ENCODE results near the gene ANKFY1.

The ANKFY1 gene, protein sequence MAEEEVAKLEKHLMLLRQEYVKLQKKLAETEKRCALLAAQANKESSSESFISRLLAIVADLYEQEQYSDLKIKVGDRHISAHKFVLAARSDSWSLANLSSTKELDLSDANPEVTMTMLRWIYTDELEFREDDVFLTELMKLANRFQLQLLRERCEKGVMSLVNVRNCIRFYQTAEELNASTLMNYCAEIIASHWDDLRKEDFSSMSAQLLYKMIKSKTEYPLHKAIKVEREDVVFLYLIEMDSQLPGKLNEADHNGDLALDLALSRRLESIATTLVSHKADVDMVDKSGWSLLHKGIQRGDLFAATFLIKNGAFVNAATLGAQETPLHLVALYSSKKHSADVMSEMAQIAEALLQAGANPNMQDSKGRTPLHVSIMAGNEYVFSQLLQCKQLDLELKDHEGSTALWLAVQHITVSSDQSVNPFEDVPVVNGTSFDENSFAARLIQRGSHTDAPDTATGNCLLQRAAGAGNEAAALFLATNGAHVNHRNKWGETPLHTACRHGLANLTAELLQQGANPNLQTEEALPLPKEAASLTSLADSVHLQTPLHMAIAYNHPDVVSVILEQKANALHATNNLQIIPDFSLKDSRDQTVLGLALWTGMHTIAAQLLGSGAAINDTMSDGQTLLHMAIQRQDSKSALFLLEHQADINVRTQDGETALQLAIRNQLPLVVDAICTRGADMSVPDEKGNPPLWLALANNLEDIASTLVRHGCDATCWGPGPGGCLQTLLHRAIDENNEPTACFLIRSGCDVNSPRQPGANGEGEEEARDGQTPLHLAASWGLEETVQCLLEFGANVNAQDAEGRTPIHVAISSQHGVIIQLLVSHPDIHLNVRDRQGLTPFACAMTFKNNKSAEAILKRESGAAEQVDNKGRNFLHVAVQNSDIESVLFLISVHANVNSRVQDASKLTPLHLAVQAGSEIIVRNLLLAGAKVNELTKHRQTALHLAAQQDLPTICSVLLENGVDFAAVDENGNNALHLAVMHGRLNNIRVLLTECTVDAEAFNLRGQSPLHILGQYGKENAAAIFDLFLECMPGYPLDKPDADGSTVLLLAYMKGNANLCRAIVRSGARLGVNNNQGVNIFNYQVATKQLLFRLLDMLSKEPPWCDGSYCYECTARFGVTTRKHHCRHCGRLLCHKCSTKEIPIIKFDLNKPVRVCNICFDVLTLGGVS

DNA sequence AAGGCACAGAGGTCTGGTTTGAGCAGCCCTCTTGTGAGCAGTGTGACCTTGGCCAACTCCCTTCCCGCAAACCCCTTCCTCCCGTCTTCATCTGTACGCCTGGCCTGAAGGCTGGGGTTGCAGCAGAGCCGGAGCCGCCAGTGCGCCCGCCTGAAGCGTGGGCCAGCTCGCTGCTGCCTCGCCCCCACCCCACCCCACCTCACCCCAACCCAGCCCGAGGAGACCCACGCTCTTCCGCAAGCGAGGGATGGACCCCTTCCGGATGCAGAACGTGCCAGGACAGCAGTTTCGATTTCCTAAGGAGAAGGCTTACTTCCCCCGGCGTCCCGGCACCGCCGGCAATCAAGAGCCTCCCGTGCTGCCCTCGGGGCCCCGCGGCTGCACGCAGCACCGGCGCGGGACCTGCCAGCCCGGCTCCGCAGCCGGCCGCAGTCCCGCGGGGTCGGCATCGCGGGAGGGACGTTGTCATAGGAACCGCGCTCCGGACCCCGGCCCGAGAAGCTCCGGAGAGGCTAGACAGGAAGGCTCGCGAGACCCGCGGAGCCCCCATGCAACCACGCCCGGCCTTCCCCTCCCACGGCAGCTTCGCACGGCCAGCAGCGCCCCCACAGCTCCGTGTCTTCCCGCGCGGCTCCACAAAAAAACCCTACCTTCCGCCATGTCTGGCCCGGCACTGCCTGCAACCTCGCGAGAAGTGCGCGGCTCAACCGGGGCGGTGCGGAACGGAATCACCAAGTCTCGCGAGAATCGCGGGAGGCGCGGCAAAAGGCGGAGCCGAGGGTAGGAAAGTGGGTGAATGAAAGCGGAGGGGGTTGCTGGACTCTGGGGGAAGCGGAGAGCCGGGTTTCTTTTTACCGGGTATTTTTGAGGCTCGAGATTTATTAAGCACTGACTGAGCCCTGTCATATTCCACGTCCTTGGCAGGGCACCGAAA lies at the start of gene ANKFY1:
Gene ANKFY1 (minus strand): TSS at position 698 of the 934 bp plus-strand sequence. CDS start 38 bp downstream, at position 660.
- H3K4me1 Mint-ChIP-seq (ENCODE audit: low read depth), result peaks cover 31% of the 10 kb centered on the region
- H3K4me3 Mint-ChIP-seq, result peak within 1 kb of the TSS; percentile 91
- DNase-seq (ENCODE audit: low spot score), result peak; percentile 97
- H3K9me3 Mint-ChIP-seq, result peaks cover 7% of the 10 kb centered on the region
- H3K27me3 Mint-ChIP-seq (ENCODE audit: low read depth), result no peaks in the 10 kb centered on the region
- peaks cover 36% of the 10 kb centered on the region for H3K36me3 Mint-ChIP-seq (ENCODE audit: low read depth)
- peak within 1 kb of the TSS; percentile 90 for H3K27ac Mint-ChIP-seq

DNA sequence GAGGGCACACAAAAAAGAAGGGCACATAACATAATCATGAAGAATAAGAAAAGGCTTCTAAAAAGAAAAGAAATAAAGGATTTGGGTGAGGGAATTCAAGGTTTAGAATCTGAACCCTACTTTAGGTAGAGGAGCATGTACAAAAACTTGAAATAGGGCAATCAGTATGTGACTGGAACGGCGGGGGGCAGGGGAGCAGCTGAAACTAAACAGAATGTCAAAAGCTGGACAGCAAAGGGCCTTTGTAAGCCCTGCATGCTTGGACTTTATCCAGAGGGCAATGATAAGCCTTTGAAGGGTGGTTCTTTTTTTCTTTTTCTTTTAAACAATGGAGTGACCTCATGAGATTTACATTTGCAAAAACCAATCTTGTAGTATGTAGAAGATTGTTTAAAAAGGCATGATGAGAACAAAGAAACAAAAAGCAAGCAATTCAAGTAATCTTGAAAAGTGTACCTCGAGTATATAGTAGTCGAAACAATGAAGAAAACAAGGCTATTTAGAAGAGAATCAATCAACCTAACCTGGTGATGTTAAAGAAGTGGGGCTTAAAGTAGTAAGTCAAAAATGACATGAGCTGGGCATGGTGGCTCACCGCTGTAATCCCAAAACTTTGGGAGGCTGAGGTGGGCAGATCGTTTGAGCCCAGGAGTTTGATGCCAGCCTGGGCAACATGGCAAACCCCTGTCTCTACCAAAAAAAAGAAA lies 46.7 kb upstream of the ANKFY1 start:
- H3K27ac Mint-ChIP-seq, result peak overlapping the region; percentile 15
- H3K4me1 Mint-ChIP-seq (ENCODE audit: low read depth), result peaks cover 45% of the 10 kb centered on the region

DNA sequence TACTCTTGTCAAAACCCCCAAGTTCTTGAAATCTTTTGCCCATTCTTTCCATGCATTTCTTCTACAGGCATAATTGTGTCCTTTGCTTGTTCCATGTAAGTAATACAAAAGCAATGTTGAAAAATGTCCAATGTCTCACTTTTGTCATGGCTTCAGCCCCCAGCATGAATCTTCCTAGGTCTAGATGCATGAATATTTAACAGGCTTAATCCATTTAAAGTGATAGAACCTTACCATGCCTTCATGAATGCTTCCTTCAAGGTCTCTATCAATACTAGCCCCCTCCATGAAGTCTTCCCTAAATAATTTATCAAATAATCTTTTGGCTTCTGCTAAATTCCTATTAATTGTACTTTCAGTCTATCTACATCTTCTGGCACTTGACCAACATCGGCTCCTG lies 46.1 kb upstream of the ANKFY1 start:
- no peak for DNase-seq (ENCODE audit: low spot score)
- Mint-ChIP-seq H3K4me1 (ENCODE audit: low read depth) (peaks cover 44% of the 10 kb centered on the region), H3K27ac (no peak overlapping the region), H3K36me3 (ENCODE audit: low read depth) (peaks cover 10% of the 10 kb centered on the region), H3K27me3 (ENCODE audit: low read depth) (no peaks in the 10 kb centered on the region), H3K9me3 (no peaks in the 10 kb centered on the region), H3K4me3 (no peak overlapping the region)

More for the DNA sequence above, 46.7 kb upstream of the ANKFY1 start:
- Mint-ChIP-seq H3K9me3 (no peaks in the 10 kb centered on the region), H3K4me3 (no peak overlapping the region), H3K27me3 (ENCODE audit: low read depth) (no peaks in the 10 kb centered on the region), H3K36me3 (ENCODE audit: low read depth) (peaks cover 8% of the 10 kb centered on the region)
- no peak for DNase-seq (ENCODE audit: low spot score)

DNA sequence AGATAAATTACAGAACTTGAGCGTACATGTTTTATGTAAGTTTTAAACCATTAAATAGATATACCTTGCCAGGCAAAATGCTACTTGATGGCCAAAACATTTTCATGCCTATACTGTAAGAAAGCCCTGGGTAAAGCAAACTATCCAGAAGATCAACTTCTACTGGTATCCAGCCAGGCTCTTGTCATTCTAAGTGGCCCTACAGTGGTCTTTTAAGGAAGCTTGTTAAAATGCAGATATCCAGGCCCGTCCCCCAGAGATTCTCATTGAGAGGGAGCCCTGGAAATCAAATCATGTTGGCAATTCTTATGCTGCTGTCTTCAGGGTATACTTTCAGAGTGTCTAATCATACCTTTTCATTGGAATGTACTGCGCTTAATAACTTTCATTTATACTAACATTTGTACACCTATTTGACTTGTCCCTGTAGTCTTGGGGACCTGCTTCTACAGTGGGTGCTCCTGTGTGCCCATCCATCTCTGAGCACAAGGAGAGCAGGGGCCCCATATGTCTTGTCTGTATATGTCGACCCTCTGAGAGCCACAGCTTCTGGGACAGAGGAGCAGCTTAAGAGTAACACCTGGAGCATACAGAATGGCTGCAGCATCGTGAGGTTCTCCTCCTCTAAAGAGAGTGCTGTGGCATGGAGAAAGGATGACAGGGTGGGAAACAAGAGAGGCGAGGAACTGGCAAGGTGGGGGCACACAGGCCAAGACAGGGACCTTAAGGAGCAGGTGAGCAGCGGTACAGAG lies 43.6 kb upstream of the ANKFY1 start:
- Mint-ChIP-seq H3K36me3 (ENCODE audit: low read depth) (peaks cover 15% of the 10 kb centered on the region), H3K4me1 (ENCODE audit: low read depth) (peaks cover 26% of the 10 kb centered on the region), H3K27ac (peak overlapping the region; percentile 79), H3K27me3 (ENCODE audit: low read depth) (no peaks in the 10 kb centered on the region), H3K9me3 (no peaks in the 10 kb centered on the region), H3K4me3 (no peak overlapping the region)
- no peak for DNase-seq (ENCODE audit: low spot score)

DNA sequence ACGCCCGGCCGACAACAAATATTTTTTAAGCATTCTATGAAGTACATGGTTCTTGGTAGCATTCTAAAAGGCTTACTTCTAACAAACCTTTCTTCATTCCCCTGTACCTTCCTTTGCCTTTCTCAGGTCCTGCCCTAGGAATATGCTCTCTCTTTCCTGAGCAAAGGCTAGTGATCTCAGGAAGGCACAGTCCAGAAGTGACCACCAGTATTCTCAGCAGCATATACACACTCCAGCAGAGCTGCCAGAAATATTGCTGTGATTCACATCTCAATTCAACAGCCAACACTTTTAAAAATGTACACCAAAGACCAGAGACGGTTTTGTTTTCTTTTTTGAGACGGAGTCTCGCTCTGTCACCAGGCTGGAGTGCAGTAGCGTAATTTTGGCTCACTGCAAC lies 41.4 kb upstream of the ANKFY1 start:
- no peak for DNase-seq (ENCODE audit: low spot score)
- no peaks in the 10 kb centered on the region for H3K27me3 Mint-ChIP-seq (ENCODE audit: low read depth)
- H3K36me3 Mint-ChIP-seq (ENCODE audit: low read depth), result peaks cover 22% of the 10 kb centered on the region
- no peak overlapping the region for H3K4me3 Mint-ChIP-seq
- H3K4me1 Mint-ChIP-seq (ENCODE audit: low read depth), result peaks cover 18% of the 10 kb centered on the region
- H3K9me3 Mint-ChIP-seq, result no peaks in the 10 kb centered on the region
- H3K27ac Mint-ChIP-seq, result no peak overlapping the region

DNA sequence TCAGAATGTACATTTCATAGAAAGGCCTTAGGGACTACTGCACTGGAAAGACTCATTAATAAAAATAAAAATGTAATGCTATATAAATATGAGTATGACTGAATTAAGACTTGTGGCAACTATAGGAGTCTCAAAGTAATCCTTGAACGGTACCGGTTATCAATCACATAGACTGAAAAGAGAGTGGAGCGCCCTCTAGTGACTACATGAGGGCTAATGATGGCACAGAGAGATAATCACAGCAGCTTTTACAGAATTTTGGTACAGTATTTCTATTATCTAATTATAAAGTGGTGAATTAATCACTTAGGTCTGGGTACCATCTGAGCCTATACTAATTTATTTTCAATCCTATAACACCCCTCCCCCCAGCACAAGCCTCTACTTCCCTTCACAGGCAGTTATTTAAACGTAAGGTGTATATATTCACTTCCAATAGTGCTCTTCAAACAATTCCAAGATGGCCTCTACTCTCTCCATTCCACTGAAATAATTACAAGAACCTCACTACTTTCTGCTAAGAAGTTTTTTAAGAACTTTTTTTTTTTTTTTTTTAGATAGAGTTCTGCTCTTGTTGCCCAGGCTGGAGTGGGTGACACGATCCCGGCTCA lies 40.7 kb upstream of the ANKFY1 start:
- peaks cover 24% of the 10 kb centered on the region for H3K36me3 Mint-ChIP-seq (ENCODE audit: low read depth)
- peaks cover 12% of the 10 kb centered on the region for H3K4me1 Mint-ChIP-seq (ENCODE audit: low read depth)
- DNase-seq (ENCODE audit: low spot score), result peak; percentile 13
- H3K4me3 Mint-ChIP-seq, result no peak overlapping the region
- H3K27me3 Mint-ChIP-seq (ENCODE audit: low read depth), result no peaks in the 10 kb centered on the region
- H3K9me3 Mint-ChIP-seq, result no peaks in the 10 kb centered on the region
- H3K27ac Mint-ChIP-seq, result no peak overlapping the region

DNA sequence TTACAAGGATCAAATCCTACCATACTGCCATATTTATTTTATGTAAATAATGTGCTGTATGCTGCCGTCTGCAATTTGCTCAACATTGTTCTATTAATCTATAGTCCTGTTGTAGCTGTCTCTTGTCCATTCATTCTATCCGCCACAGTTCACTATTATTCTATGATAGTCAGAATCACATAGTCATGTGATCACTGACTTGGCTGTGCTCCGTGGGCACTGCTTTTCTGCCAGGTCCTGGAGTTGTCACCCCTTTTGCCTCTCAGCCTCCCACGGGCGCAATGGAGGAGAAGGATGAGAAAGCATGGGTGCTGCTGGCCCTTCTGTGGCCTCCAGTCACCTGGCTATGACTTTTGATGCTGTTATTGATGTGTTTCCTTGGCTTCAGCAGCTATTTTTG lies 37.3 kb upstream of the ANKFY1 start:
- H3K27me3 Mint-ChIP-seq (ENCODE audit: low read depth), result no peaks in the 10 kb centered on the region
- H3K4me1 Mint-ChIP-seq (ENCODE audit: low read depth), result peaks cover 10% of the 10 kb centered on the region
- H3K27ac Mint-ChIP-seq, result no peak overlapping the region
- H3K9me3 Mint-ChIP-seq, result no peaks in the 10 kb centered on the region
- DNase-seq (ENCODE audit: low spot score), result no peak
- H3K4me3 Mint-ChIP-seq, result no peak overlapping the region
- H3K36me3 Mint-ChIP-seq (ENCODE audit: low read depth), result peaks cover 25% of the 10 kb centered on the region

DNA sequence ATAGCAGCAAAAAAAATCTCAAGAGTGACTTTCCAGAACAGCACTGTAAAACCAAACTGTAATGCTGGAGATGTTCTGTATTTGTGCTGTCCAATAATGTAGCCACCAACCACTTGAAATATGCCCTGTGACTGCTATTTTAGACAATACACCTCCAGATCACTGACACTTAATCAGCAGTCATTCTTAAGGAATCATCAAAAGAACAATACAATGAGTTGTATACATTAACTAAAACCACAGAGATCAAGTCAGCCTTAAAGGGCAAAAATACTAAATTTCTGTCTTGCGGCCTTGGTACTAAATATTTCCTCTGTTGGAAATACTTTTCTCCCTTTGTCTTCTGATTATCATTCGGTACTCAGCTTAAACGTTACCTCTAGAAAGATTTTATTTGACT lies 33.6 kb upstream of the ANKFY1 start:
- Mint-ChIP-seq H3K4me3 (no peak overlapping the region), H3K36me3 (ENCODE audit: low read depth) (peaks cover 25% of the 10 kb centered on the region), H3K27ac (no peak overlapping the region), H3K4me1 (ENCODE audit: low read depth) (peaks cover 10% of the 10 kb centered on the region), H3K27me3 (ENCODE audit: low read depth) (no peaks in the 10 kb centered on the region), H3K9me3 (no peaks in the 10 kb centered on the region)
- DNase-seq (ENCODE audit: low spot score), result no peak

DNA sequence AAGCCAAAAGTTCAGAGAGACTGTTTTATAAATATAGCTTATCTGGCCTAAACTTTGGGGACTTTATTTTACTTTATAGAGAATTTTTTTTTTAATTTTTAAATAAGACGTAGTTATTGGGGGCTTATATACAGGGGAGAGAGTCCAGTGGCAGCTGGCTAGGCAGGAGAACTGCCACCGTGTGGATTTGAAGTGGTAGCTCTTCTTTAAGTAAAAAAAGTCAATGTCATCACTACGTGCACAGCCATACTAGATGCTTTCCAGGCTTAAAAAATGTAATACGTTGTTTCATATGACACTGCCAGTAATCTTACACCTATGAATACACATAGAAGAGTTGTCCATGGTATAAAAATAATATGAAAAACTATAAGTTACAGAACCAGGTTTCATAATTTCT lies 31.9 kb upstream of the ANKFY1 start:
- no peak overlapping the region for H3K4me3 Mint-ChIP-seq
- peaks cover 20% of the 10 kb centered on the region for H3K36me3 Mint-ChIP-seq (ENCODE audit: low read depth)
- no peak overlapping the region for H3K27ac Mint-ChIP-seq
- H3K27me3 Mint-ChIP-seq (ENCODE audit: low read depth), result no peaks in the 10 kb centered on the region
- H3K9me3 Mint-ChIP-seq, result no peaks in the 10 kb centered on the region
- no peak for DNase-seq (ENCODE audit: low spot score)
- H3K4me1 Mint-ChIP-seq (ENCODE audit: low read depth), result peaks cover 10% of the 10 kb centered on the region

DNA sequence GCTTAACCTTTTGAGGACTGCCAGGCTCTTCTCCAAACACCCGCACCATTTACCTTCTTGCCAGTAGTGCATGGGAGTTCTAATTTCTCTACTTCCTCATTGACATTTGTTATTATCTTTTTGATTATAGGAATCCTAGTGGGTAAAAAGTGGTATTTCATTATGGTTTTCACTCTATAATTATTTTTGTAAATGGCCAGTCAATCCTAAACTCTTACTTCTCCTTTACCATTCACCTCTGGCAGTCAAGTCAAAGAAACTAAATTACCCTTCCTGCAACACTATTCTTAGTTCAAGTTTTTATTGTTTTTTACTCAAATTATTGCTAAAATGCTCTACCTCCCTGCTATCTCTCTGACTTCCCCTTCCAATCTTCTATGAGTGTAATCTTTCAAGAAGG lies 29.8 kb upstream of the ANKFY1 start:
- Mint-ChIP-seq H3K36me3 (ENCODE audit: low read depth) (peaks cover 20% of the 10 kb centered on the region), H3K27me3 (ENCODE audit: low read depth) (no peaks in the 10 kb centered on the region), H3K4me1 (ENCODE audit: low read depth) (peaks cover 10% of the 10 kb centered on the region)

DNA sequence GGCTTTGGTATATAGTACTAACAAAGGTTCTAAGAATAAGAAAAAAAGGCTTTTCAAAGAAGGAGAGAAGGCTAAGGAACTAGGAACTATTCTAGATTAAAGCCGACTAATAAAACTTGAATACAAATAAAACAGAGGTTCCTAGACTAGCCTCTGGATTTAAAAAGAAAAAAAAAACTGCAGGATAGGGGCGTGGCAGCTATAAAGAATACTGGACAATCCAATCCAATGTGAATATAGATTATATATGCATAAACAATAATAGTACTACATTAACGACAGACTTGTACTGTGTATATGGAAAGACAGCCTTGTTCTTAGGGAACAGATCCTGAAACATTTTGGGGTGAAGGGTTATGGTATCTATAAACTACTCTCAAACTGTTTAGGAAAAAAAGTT lies 23.9 kb upstream of the ANKFY1 start:
- no peaks in the 10 kb centered on the region for H3K4me1 Mint-ChIP-seq (ENCODE audit: low read depth)
- H3K36me3 Mint-ChIP-seq (ENCODE audit: low read depth), result peaks cover 11% of the 10 kb centered on the region
- H3K9me3 Mint-ChIP-seq, result no peaks in the 10 kb centered on the region
- no peak overlapping the region for H3K4me3 Mint-ChIP-seq
- H3K27me3 Mint-ChIP-seq (ENCODE audit: low read depth), result no peaks in the 10 kb centered on the region
- H3K27ac Mint-ChIP-seq, result no peak overlapping the region
- no peak for DNase-seq (ENCODE audit: low spot score)

More for the DNA sequence above, 29.8 kb upstream of the ANKFY1 start:
- H3K9me3 Mint-ChIP-seq, result no peaks in the 10 kb centered on the region
- H3K27ac Mint-ChIP-seq, result no peak overlapping the region
- no peak for DNase-seq (ENCODE audit: low spot score)
- no peak overlapping the region for H3K4me3 Mint-ChIP-seq

DNA sequence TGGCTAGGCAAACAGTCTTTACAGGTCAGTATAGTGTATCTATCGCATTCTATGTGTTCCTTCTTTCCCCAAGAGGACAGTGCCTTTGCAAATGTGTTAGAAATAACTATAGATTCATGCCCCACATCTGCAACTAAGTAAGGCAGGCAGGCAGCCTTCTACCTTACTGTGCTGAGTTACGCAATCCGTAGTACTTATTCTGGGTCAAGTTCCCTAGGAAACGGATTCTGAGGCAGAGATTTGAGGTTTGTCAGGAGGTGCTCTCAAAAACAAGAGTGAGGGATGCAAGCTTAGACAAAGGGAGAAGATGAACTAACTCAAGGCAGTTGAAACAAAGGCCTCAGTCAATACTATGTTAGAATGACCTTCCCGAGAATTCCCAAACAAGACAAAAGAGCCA lies 12.7 kb upstream of the ANKFY1 start:
- Mint-ChIP-seq H3K27me3 (ENCODE audit: low read depth) (no peaks in the 10 kb centered on the region), H3K36me3 (ENCODE audit: low read depth) (peaks cover 35% of the 10 kb centered on the region), H3K9me3 (no peaks in the 10 kb centered on the region), H3K4me1 (ENCODE audit: low read depth) (peaks cover 9% of the 10 kb centered on the region), H3K4me3 (no peak overlapping the region), H3K27ac (no peak overlapping the region)
- DNase-seq (ENCODE audit: low spot score), result no peak
